VCaP (cell line): ENCODE results near the gene MATN1.

ENCODE experiments used
- H3K27ac ChIP-seq: fragments of 450-650 bp; 2 replicates; pipeline ENCODE4 v1.5.1; 2017
- CTCF ChIP-seq: fragments of 450-650 bp; conservative IDR thresholded peaks from 2 replicates; pipeline ENCODE4 v1.5.1; 2017; ENCODE audit warnings: mild to moderate bottlenecking, moderate library complexity

MATN1 gene

GRCh38 chr1:30668546-30669327 is 54.6 kb downstream of the MATN1 start:
- peak overlapping the region; percentile 57 for H3K27ac ChIP-seq
- no peak for TF ChIP-seq CTCF

- peak overlapping the region; percentile 57 for H3K27ac ChIP-seq
- no peak for TF ChIP-seq CTCF
Observed at GRCh38 chr1:30668024-30668423, 55.4 kb downstream of the MATN1 start.

- no peak for TF ChIP-seq CTCF
- no peak overlapping the region for H3K27ac ChIP-seq
Observed at GRCh38 chr1:30666756-30667273, 56.6 kb downstream of the MATN1 start.

GRCh38 chr1:30665216-30666010 is 58.0 kb downstream of the MATN1 start:
- H3K27ac ChIP-seq, result peak overlapping the region; percentile 66
- TF ChIP-seq CTCF, result no peak

GRCh38 chr1:30664103-30664755 is 59.2 kb downstream of the MATN1 start:
- no peak for TF ChIP-seq CTCF
- peak overlapping the region; percentile 66 for H3K27ac ChIP-seq

- H3K27ac ChIP-seq, result peak overlapping the region; percentile 66
- TF ChIP-seq CTCF, result no peak
Observed at GRCh38 chr1:30663596-30664091, 59.7 kb downstream of the MATN1 start.

- no peak for TF ChIP-seq CTCF
- H3K27ac ChIP-seq, result no peak overlapping the region
Observed at GRCh38 chr1:30662291-30662840, 61.0 kb downstream of the MATN1 start.
